Tibial artery (tissue), 4 donors: ENCODE results near the gene RPTOR.

Source experiments
- DNase-seq, 2 donors: peaks; one replicate each; pipeline ENCODE4 v3.0.0-alpha.2; 2019
- H3K27ac ChIP-seq, 2 donors: fragments of 200-600 bp; sonication (generic) in 1 of 2; 1 replicate in 1 of 2; 2 replicates in 1 of 2; pipeline ENCODE4 v1.5.1; 2018 to 2019; ENCODE audit warnings: mild to moderate bottlenecking in 1 of 2
- H3K27me3 ChIP-seq, 2 donors: fragments of 200-600 bp; sonication (generic) in 1 of 2; one replicate each; pipeline versions ENCODE4 v1.5.1 to v1.6.0; 2016 to 2019
- H3K36me3 ChIP-seq, 3 donors: fragments of 200-600 bp; sonication (generic) in 2 of 3; one replicate each; pipeline ENCODE4 v1.5.1; 2016 to 2019; ENCODE audit warnings: mild to moderate bottlenecking in 2 of 3
- H3K4me1 ChIP-seq, 4 donors: fragments of 200-600 bp; sonication (generic) in 2 of 4; 1 replicate in 3 of 4; 2 replicates in 1 of 4; pipeline ENCODE4 v1.5.1; 2016 to 2019
- H3K4me3 ChIP-seq, 2 donors: fragments of 200-600 bp; sonication (generic) in 1 of 2; 1 replicate in 1 of 2; 2 replicates in 1 of 2; pipeline ENCODE4 v1.5.1; 2018 to 2019; ENCODE audit warnings: mild to moderate bottlenecking in 2 of 2
- H3K9me3 ChIP-seq, 3 donors: fragments of 200-600 bp; sonication (generic) in 1 of 3; one replicate each; pipeline ENCODE4 v1.5.1; 2016 to 2019
- intact Hi-C: fragments of 100-400 bp; cut with DNase I; formaldehyde crosslinking; loops from one replicate; pipeline ENCODE4 v1.15.0; 2023; ENCODE audit warnings: low total_unique reads
- TF ChIP-seq, protein P1 (sequence below), 2 experiments: fragments of 200-600 bp in 1 of 2; fragments of 450-650 bp in 1 of 2; IDR thresholded peaks; one replicate each; pipeline ENCODE4 v1.5.1; 2017 to 2019; ENCODE audit warnings: antibody characterized with exemption in 2 of 2, mild to moderate bottlenecking in 1 of 2, moderate library complexity in 1 of 2

The RPTOR gene

DNA sequence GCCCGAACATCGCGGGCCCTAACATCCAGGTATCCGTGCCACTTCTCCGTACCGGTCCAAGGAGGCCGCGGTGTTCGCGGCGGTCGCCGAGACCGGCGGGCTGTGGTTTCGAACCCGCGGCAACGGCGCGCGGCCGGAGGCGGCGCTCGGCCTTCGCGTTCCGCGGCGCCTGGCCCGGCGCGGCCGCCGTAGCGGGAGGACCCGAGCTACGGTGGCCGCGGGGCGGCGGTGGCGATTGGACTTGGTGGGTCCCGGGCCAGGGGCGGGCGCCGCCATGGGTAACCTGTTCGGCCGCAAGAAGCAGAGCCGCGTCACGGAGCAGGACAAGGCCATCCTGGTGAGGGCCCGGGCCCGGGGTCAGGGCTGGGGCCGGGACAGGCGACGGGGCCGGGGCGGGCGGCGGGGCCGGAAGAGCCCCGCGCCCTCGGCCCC is 447.0 kb downstream of the RPTOR start, which contains the start of gene CHMP6:
CHMP6 (plus strand) TSS at position 197 of the 432 bp plus-strand sequence; CDS start at position 275, 78 bp downstream.
- H3K9me3 ChIP-seq: no peaks in the 10 kb centered on the region
- peak; percentile 60 to 80 for DNase-seq
- peaks cover 18 to 29% (median 19%) of the 10 kb centered on the region in 3 donors for H3K36me3 ChIP-seq
- peak within 1 kb of the TSS; percentile 68 to 69 for H3K27ac ChIP-seq
- peaks cover 0 to 47% (median 34%) of the 10 kb centered on the region in 4 donors for H3K4me1 ChIP-seq
- peak within 1 kb of the TSS; percentile 77 to 98 for H3K4me3 ChIP-seq
- intact Hi-C loops: loop anchor here (2.0 to 10.0 kb wide), 2 partner anchors 109 to 243 kb away; partner anchors contain the start of genes NDUFAF8 and TEPSIN
- TF ChIP-seq, protein P1, sequence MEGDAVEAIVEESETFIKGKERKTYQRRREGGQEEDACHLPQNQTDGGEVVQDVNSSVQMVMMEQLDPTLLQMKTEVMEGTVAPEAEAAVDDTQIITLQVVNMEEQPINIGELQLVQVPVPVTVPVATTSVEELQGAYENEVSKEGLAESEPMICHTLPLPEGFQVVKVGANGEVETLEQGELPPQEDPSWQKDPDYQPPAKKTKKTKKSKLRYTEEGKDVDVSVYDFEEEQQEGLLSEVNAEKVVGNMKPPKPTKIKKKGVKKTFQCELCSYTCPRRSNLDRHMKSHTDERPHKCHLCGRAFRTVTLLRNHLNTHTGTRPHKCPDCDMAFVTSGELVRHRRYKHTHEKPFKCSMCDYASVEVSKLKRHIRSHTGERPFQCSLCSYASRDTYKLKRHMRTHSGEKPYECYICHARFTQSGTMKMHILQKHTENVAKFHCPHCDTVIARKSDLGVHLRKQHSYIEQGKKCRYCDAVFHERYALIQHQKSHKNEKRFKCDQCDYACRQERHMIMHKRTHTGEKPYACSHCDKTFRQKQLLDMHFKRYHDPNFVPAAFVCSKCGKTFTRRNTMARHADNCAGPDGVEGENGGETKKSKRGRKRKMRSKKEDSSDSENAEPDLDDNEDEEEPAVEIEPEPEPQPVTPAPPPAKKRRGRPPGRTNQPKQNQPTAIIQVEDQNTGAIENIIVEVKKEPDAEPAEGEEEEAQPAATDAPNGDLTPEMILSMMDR (IDR thresholded peaks at IDR 0.05): peak in 1 of 2 experiments; percentile 42
- no peaks in the 10 kb centered on the region for H3K27me3 ChIP-seq

DNA sequence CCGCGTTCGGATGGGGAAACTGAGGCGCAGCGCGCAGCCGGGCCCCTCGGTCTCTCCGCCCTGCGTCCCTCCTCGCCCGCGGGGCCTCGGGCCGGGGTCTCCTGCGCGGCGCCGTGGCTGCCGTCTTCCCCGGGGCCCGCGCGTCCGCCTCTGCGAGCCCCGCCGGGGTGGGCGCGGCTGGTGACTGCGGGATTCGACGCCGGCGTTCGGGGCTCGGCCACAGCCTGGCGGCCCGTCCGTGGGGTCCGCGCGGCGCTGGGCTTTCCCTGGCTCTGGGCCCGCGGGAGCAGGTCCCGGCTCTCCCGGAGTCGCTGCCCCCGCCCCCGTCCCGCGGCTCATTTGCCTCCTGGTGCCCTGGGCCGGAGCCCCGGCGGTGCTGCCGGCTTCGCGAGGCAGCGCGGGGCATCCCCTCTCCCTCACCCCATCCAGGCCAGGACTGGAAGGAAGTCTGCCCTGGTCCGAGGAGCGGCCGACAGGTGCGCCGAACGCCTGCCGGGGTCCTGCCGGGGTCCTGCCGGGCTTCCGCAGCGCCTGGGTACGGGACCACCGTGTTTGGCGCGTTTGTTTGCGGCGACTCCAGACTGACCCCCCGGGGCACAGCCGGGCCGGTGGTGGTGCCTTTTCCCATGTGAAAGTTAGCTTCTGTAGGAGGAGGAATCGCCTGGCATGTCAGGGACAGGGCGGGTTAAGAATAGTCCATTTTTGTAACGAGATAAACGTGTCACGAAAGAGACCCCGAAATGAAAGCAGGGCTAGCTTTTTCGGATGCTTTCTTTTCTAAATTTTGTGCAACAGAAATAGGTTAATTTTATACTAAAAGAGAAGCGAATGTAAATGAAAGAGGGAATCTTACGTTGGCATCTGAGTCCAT is 447.7 kb downstream of the RPTOR start:
- H3K36me3 ChIP-seq: peaks cover 24 to 35% (median 26%) of the 10 kb centered on the region in 3 donors
- no peaks in the 10 kb centered on the region for H3K9me3 ChIP-seq
- intact Hi-C loops: loop anchor here (10.0 kb wide), 1 partner anchor 242 kb away; the partner anchor contains the start of genes NDUFAF8 and TEPSIN
- DNase-seq: no peak
- no peaks in the 10 kb centered on the region for H3K27me3 ChIP-seq
- peaks cover 0 to 47% (median 34%) of the 10 kb centered on the region in 4 donors for H3K4me1 ChIP-seq
- TF ChIP-seq, protein P1 (IDR thresholded peaks at IDR 0.05): no peak
- H3K4me3 ChIP-seq: peak overlapping the region; percentile 77 to 98
- H3K27ac ChIP-seq: peak overlapping the region; percentile 68 to 69

DNA sequence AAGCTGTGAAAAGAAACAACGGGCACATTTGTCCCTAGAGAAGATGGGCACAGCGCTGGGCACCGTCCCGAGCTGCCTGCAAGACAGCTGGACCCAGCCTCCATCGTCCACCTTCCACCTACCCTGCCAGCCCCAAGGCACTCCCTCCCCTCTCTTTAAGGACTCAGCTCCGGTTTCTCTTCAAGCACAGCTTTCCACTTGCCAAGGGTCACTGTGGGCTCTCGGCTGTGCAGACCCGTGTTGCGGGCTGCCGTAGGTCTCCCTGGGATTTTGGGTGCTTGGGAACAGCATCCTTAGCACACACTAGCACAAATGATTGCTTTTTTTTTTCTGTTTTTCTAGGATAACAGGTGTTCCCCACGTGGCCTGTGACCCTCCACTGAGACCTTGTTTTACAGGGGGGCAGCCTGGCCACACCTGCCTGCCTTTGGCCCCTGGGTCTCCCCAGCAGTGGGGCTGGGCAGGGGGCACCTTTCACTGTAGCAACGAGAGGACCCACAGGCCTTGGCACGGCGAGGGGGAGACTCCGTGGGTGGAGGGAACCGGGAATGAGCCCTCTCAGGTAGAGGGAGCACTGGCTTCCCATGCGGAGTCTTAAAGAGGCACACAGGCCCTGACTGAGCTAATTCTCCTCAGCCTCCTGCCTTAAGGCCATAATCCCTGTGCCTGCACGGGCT is 448.4 kb downstream of the RPTOR start:
- H3K36me3 ChIP-seq: peaks cover 31 to 43% (median 33%) of the 10 kb centered on the region in 3 donors
- TF ChIP-seq, protein P1 (IDR thresholded peaks at IDR 0.05): no peak
- no peaks in the 10 kb centered on the region for H3K27me3 ChIP-seq
- peak overlapping the region; percentile 77 to 98 for H3K4me3 ChIP-seq
- H3K27ac ChIP-seq: peak overlapping the region in 1 of 2 donors; percentile 68
- DNase-seq: no peak
- H3K4me1 ChIP-seq: peaks cover 0 to 45% (median 34%) of the 10 kb centered on the region in 4 donors
- intact Hi-C loops: loop anchor here (10.0 kb wide), 1 partner anchor 242 kb away; the partner anchor contains the start of genes NDUFAF8 and TEPSIN
- no peaks in the 10 kb centered on the region for H3K9me3 ChIP-seq

DNA sequence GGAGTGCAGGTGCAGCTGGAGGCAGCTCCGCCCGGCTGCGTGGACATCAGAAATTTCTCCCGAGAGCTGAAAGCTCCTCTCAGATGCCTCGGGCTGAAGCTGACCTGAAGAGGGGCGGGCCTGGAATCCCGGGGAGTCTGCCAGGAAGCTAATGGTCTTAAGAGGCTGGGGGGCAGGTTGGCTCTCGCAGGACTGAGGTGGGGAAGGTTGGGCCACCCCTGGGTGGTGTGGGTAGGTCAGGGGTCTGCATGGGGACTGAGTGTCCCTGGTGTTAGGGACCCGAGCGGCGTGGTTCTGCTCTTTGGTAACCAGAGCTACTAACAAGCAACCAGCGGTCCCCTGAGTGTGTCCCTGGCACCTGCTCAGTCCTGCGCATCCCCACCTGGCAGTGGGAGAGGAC is 450.5 kb downstream of the RPTOR start:
- TF ChIP-seq, protein P1 (IDR thresholded peaks at IDR 0.05): no peak
- no peaks in the 10 kb centered on the region for H3K9me3 ChIP-seq
- intact Hi-C loops: loop anchor here (10.0 kb wide), 1 partner anchor 240 kb away; the partner anchor contains the start of genes NDUFAF8 and TEPSIN
- no peak for DNase-seq
- peaks cover 0 to 31% (median 21%) of the 10 kb centered on the region in 4 donors for H3K4me1 ChIP-seq
- no peak overlapping the region for H3K4me3 ChIP-seq
- peaks cover 52 to 63% (median 53%) of the 10 kb centered on the region in 3 donors for H3K36me3 ChIP-seq
- H3K27me3 ChIP-seq: no peaks in the 10 kb centered on the region
- H3K27ac ChIP-seq: no peak overlapping the region
